M059J (cell line): Measurements from ENCODE around the gene HPSE2. TPM values are rescaled to one million over a fixed set of nuclear protein-coding genes. Genes with fewer than 3 reads are reported as not detected.

Experiments
- DNase-seq: peaks from one replicate; pipeline ENCODE4 v3.0.0-alpha.2; 2012; ENCODE audit warnings: low read depth
- total RNA-seq: library from RNA; depleted of rRNA; stranded (reverse); fragments of >200 nt; shearing (Covaris generic); gene quantifications from 2 replicates; pipeline ENCODE4 v1.2.3, GENCODE V29; 2014

HPSE2 gene
- total RNA-seq, 1 experiment from 2014 or later = 0.57 TPM

DNA sequence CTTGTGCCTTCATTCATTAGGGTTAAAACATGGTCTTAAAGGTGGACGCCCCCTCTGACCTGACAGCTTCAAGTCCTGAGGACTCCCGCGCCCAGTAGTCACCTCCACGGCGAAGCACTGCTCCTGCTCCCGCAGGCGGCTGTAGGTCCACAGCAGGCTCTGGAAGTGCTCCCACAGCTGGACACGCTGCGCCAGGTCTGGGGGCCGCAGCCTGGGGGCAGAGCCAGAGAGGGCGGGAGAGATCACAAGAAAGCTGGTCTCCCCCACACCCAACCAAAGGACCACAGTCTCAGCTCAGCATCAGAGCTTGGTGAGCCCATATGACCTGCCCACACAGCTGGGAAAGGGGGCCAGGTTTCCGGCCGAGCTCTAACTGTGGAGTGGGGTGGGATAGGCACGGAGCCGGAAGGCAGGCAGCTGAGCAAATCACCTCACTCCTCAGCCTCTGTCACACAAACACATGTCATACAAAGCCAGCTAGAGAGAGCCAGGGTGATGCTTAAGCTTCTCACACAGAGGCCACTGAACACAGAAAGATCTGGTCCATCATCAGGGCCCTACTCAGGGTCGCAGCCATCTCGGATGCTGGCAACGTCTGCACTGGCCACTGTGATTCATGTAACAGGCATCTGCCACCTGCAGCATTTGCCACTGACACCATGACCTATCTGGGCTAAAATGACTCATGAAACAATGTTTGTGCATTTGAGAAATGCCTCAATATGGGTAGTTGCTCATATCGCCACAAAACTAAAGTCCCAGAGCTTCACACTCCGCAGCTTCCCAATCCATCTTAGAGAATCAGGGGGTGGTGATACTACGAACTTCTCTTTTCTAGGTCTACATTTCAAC, 801.5 kb downstream of the HPSE2 start:
- peak; percentile 87 for DNase-seq

GRCh38 chr10:98433371-98433770, 802.3 kb downstream of the HPSE2 start:
- no peak for DNase-seq

- no peak for DNase-seq
Measured at GRCh38 chr10:98432330-98432729, 803.3 kb downstream of the HPSE2 start.

DNA sequence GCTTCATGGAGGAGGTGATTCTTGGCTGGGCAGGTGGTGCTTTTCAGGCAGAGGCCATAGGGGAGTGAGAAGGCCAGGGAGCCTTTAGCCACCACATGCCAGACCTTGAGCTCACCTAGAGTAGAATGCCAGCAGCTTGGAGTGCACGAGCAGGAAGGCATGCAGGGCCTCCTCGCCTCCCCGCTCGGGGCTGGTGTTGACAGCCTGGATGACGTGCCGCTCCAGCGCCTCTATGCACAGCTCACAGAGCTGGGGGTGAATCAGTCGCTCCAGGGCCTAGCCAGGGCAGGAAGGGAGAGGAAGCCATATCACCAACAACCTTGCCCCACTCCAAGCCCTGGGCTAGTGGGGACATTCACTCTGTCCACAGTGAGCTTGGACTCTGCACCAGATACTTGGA, 804.6 kb downstream of the HPSE2 start:
- DNase-seq = peak; percentile 5

GRCh38 chr10:98430427-98430826, 805.2 kb downstream of the HPSE2 start:
- DNase-seq = no peak

GRCh38 chr10:98429320-98430072, 806.2 kb downstream of the HPSE2 start:
- no peak for DNase-seq

DNA sequence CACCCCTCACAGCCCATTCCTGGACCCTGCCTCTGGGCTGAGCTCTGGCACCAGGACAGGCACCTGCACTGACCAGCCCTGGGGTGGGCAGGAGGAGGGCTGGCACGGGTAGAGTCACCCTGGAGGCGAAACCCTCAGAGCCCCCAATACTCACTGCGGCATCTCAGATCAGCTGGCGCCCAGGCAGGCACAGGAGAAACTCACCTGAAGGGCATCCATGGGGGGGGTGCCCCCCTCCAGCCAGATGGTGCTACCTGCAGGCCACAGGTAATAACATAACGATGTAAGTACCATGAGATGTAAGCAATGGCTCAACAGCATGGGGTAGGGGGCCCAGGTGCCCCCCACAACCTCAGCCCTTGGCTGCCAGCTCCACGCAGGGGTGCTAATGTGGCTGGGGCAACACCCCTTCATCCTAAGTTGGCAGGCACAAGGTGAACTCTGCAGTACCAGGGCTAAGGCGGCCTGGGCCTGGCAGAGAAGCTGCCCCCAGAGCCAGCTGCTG, 808.6 kb downstream of the HPSE2 start:
- DNase-seq = no peak

DNA sequence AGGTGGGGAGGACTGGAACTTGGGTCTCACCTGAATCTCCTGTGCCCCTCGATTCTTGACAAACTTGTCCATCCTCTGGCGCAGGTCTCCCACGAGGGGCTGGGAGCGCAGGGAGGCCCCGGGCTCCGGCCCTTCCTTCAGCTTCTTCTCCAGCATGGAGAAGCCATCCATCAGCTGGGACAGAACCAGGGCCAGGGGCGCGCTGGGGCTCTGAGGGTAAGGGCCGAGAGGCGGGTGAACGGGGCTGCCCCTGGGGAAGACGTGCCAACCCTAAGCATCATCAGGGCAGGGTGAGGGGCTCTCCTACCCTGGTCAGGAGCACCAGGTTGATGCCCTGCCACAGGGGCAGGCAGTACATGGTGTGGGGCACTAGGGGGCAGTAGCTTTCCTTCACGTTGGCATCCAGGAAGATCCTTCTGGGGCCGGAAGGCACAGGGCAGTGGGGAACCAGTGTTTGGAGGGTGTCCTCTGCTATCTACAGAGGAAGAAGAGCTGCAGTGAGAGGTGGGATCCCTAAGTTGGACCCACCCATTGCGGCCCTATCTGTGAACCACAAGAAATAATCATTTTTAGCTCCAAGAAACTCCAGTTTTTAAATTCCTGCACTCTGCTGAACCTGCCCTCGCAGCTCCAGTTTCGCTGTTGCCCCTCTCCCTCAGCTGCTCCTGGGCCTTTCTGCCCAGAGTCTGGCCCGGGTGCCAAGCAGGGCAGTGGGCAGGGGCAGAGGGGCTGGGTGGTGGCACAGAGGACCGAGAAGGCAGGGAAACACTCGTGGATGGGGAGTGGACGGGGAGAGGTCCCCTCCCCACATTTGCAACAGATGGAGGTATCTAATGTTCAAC, 809.9 kb downstream of the HPSE2 start:
- DNase-seq = peak; percentile 20

DNA sequence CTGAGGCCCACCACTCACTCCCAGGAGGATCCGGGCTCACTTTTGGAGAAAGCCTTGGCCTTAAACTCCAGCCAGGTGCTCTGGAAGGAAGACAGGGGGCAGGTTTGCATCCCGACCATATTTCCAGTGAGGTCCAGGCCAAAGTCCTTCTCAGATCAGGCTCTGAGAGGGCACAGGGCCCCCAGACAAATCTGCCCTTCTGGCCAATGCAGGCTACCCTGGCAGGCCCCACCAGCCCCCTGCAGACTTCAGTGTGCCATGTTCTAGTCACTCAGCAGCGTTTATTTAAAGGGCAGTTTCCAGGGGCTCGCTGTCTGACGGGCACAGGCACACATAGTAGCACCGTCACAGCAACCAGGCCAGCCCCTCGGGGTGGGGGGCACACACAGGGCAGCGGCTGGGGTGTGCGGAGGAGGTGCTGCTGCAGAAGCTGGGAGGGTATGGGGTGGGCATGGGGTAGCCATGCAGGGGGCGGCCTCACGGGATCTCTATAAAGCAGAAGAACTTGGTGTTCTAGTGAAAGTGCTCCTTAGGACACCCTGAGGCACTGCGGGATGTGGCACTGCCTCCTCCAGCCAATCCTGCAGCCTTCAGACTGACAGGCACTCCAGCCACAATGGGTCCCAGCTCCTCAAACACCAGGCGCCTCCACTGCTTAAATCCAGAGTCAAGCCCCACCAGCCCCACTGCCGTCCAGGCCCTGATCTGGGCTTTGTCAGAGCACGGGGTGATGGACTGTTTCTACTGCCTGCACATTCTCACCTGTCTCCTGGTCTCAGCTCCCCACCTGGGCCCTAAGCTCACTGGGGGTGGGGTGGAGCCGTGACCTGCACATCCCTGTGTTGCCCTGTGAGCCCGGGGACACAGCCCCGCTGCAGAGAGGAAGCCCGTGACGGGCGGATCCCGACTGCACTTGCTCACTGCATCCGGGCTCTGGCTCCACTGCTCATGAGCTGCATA, 811.1 kb downstream of the HPSE2 start:
- DNase-seq = no peak

DNA sequence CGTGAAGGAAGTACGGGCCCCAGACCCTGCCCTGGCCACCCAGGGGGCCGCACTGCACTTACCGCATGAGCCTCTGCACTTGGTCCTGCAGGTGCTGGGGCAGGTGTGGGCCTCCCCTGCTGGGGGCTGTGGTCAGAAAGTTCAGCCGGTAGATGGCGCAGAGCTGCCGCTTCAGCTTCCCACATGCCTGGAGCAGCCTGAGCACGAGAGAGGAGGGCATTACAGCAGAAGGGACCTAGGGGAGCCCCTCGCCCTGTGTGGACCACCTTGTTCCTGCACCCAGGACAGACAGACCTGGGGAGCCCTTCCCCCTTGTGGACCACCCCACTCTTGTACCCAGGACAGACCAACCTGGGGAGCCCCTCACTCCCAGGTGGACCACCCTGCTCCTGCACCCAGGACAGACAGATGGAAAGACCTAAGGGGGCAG, 811.9 kb downstream of the HPSE2 start:
- no peak for DNase-seq

GRCh38 chr10:98422182-98422581, 813.5 kb downstream of the HPSE2 start:
- DNase-seq = no peak

- DNase-seq = no peak
Measured at GRCh38 chr10:98420786-98421185, 814.9 kb downstream of the HPSE2 start.

DNA sequence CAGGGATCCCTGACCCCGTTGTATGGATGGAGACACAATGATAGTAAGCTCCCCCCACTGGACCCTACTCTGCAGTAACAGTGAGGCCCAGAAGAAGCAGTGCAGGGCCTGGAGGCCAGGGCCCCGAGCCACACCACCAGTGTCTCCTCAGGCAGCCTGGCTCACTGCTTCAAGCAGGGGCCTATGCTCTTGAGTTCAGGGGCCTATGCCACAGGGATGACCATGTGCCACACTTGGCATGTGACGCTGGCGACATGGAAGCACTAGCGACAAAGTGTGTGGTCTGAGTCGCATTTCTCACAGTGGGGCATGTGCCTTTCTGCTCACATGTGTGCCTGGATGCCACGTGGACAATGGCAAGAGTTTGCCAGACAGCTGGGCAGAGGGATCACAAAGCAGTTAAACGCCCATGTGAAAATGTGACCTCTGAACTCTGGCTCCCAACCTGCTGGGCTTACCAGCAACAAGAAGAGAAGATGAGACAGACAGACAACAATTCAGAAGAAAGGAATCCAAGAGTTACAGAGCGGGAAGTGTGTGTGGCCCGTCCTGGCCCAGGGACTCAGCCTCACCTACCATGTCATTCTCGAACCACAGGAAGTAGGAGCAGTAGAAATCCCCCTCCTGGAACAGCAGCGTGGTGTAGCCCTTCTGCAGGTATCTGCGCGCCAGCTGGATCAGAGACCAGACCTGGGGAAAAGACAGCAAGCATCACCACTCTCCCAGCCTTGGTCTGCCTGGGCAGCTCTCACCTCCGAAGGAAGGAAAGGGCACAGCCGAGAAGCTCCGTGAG, 816.0 kb downstream of the HPSE2 start:
- no peak for DNase-seq

DNA sequence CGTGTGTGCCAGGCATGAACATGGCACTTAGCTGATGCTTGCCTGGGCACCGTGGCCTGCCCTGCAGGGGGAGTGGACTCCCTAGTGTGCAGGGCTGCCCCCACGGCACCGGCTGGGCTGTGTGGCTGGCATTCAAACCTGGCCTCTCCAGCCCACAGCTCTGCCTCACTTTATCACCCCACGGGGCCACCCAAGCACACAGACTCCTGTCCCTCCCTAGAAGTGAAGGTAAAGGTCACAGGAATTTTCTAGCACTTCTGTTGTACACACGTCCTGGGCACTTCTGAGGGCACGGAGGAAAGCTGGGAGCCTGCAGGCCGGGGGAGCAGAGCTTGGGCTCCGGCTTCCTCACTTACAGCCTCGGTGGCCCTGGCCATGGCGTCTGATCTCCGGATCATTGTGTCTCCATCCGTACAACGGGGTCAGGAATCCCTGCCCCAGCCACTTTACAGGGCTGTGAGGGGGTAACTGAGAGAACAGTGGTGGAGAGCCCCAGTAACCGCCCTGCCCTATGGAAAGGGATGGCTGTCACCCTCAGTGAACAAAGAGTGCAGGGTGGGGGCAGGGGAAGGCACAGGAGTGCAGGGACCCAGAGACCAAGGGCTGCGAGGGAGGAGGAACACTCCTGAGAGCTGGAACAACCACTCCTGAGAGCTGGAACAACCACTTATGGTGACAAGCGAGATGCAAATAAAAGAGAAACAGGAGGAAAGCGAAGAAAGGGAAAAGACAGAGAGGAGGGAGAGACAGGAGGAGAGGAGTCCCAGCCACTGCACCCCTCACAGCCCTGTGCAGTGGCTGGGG, 816.8 kb downstream of the HPSE2 start:
- no peak for DNase-seq

DNA sequence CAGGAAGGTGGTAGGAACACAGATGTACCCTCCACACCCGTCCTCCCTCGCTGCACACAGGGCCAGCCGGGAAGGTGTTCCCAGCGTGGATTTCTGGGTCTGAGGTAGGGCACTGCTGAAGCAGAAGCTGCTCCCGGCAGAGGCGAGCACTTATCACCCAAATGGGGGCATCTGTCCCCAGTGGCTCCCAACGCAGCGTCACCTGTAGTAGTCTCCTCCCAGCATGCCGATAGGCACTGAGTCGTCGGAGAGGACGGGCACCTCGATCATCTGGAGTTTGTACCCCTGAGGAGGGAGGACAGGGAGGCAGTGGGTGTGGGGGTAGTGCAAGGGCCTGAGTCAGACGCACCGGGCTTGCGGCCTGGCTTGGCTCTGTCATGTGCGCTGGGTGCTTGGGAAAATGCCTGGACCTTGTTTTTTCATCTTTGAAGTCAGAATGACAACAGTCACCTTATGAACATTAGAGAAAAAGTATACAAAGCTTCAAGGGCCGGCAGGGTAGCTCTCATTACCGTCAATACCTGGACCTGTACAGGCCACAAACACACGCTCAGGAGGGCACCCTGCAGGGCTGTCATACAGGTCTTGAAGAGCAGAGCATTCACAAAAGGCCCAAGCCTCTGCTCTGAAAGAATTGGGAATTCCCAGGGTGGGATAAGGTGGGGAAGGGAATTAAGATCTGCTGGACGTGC, 817.5 kb downstream of the HPSE2 start:
- DNase-seq = no peak

- no peak for DNase-seq
Measured at GRCh38 chr10:98417481-98417959, 818.1 kb downstream of the HPSE2 start.

DNA sequence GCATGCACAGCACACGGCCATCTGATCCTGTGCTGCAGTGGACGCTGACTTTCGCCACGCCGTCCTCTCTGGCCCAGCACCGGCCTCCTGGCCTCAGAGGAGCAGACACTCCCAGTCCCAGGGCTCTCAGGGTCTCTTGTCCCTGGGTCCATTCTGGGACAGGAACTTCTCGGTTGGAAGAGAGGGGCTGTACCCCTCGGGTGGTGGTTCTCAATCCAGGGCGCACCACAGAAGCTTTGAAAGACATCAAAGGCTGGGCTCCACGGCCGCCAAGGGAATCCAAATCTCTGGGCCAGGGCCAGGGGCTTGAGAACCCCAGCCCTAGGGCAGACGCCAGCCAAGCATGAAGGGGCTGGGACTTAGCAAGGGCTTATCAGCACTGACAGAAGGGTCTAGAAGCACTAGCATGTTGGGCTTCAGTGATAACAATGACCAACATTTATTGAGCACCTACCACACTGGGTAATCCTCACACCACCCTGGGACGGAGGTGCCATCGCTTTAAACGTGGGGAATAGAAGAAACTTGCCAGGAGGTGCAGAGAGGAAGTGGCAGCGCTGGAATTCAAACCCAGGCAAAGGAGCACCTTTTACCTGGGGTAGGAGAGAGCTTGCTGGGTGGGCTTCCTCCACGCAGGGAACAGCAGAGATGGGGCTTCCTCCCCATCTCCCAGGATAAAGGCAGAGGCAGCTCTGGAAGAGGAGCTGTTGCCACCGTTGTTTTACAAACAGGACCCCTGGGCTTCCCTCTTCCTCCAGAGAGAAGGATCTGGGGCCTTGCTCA, 818.9 kb downstream of the HPSE2 start:
- DNase-seq = no peak
